ENCODE measurements around the gene FOSL1. TPM values are rescaled to one million over a fixed set of nuclear protein-coding genes. Genes with fewer than 3 reads are reported as not detected.

Gene FOSL1
- total and polyA plus RNA-seq, 2 donors (not counting 1 experiment from before 2014, with no cell fraction given), result 2.3 TPM; not detected in 1

GRCh38 chr11:65927904-65928397, 27.8 kb upstream of the FOSL1 start:
- ATAC-seq (ENCODE audit: low read depth) (peak; percentile 94), DNase-seq (peak; percentile 89)
- Mint-ChIP-seq H3K4me1 (peaks cover 18% of the 10 kb centered on the region), H3K4me3 (peak overlapping the region; percentile 74), H3K27ac (peak overlapping the region; percentile 98), H3K27me3 (no peaks in the 10 kb centered on the region), H3K9me3 (ENCODE audit: insufficient read depth) (no peaks in the 10 kb centered on the region)
- Histone ChIP-seq H3K79me2 (ENCODE audit: control insufficient read depth, insufficient read depth, low read length) (no peaks in the 10 kb centered on the region), H3K9ac (ENCODE audit: low read length) (peak overlapping the region; percentile 46), H3K4me1 (ENCODE audit: control insufficient read depth in 2 of 2, insufficient read depth in 2 of 2, low read length in 2 of 2) (peaks cover 20 to 22% of the 10 kb centered on the region in 2 donors), H2AFZ (ENCODE audit: insufficient read depth, low read depth, low read length, poor library complexity, severe bottlenecking) (peak overlapping the region; percentile 89), H3K4me3 (ENCODE audit: control extremely low read depth in 1 of 5, extremely low read depth in 1 of 5, insufficient read depth in 1 of 5, low read depth in 2 of 5, low read length in 4 of 5) (peak overlapping the region in 4 of 5 experiments; percentile 27 to 67 (median 38)), H3K4me2 (replicated peaks; ENCODE audit: low read depth, low read length, poor library complexity, severe bottlenecking) (peak overlapping the region; percentile 84), H3K27me3 (replicated peaks in 1 of 4; ENCODE audit: control extremely low read depth in 1 of 4, control insufficient read depth in 3 of 4, insufficient read depth in 4 of 4, low read length in 3 of 4) (no peaks in the 10 kb centered on the region), H4K20me1 (ENCODE audit: control insufficient read depth, insufficient read depth, low read length, poor library complexity, severe bottlenecking) (no peaks in the 10 kb centered on the region), H3K36me3 (replicated peaks in 1 of 2; ENCODE audit: control extremely low read depth in 1 of 2, control insufficient read depth in 1 of 2, extremely low read depth in 1 of 2, insufficient read depth in 2 of 2, low read length in 1 of 2) (peaks cover 2 to 4% of the 10 kb centered on the region in 2 experiments), H3K9me3 (ENCODE audit: control extremely low read depth in 1 of 3, control insufficient read depth in 2 of 3, insufficient read depth in 1 of 3, low read length in 2 of 3) (no peaks in the 10 kb centered on the region), H3K27ac (ENCODE audit: low read length in 2 of 2) (peak overlapping the region; percentile 70 to 79)
- ChIA-PET CTCF (interaction anchor here (0.8 to 3.1 kb wide), 7 partner anchors 32 to 383 kb away, joined by 3 to 18 read pairs (median 4); partner anchors contain the start of genes CCDC85B and FIBP), POLR2A (interaction anchor here (1.1 to 1.8 kb wide), 6 partner anchors 10 to 216 kb away, joined by 3 to 9 read pairs (median 4); partner anchors contain the start of genes CCDC85B, FIBP, KAT5 and SART1)
- intact Hi-C loops (cut with micrococcal nuclease), result loop anchor here (1.0 to 2.0 kb wide), 3 partner anchors 9 to 37 kb away; partner anchors contain the start of genes C11orf68, CCDC85B, DRAP1 and SART1
- TF ChIP-seq, protein P1, sequence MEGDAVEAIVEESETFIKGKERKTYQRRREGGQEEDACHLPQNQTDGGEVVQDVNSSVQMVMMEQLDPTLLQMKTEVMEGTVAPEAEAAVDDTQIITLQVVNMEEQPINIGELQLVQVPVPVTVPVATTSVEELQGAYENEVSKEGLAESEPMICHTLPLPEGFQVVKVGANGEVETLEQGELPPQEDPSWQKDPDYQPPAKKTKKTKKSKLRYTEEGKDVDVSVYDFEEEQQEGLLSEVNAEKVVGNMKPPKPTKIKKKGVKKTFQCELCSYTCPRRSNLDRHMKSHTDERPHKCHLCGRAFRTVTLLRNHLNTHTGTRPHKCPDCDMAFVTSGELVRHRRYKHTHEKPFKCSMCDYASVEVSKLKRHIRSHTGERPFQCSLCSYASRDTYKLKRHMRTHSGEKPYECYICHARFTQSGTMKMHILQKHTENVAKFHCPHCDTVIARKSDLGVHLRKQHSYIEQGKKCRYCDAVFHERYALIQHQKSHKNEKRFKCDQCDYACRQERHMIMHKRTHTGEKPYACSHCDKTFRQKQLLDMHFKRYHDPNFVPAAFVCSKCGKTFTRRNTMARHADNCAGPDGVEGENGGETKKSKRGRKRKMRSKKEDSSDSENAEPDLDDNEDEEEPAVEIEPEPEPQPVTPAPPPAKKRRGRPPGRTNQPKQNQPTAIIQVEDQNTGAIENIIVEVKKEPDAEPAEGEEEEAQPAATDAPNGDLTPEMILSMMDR (IDR thresholded peaks at IDR 0.05), result no peak
- no peak for TF ChIP-seq EZH2 (IDR thresholded peaks at IDR 0.05; ENCODE audit: borderline replicate concordance, insufficient read depth, low read depth, low read length, poor library complexity, severe bottlenecking)
- 0% methylated on average over 8 of the region's 9 CpGs for WGBS (ENCODE audit: insufficient coverage)

GRCh38 chr11:65925397-65925796, 25.2 kb upstream of the FOSL1 start:
- intact Hi-C loops (cut with micrococcal nuclease), result no loop called here
- H3K4me1 ChIP-seq (ENCODE audit: control insufficient read depth in 2 of 2, insufficient read depth in 2 of 2, low read length in 2 of 2), result peaks cover 26 to 28% of the 10 kb centered on the region in 2 donors

More at GRCh38 chr11:65925397-65925796, 25.2 kb upstream of the FOSL1 start:
- peaks cover under 1% of the 10 kb centered on the region for H4K20me1 ChIP-seq (ENCODE audit: control insufficient read depth, insufficient read depth, low read length, poor library complexity, severe bottlenecking)
- no peak overlapping the region for H3K9ac ChIP-seq (ENCODE audit: low read length)
- peaks cover 8% of the 10 kb centered on the region for H3K79me2 ChIP-seq (ENCODE audit: control insufficient read depth, insufficient read depth, low read length)
- H3K27ac ChIP-seq (ENCODE audit: low read length in 2 of 2), result no peak overlapping the region
- no peak overlapping the region for H3K4me3 ChIP-seq (ENCODE audit: control extremely low read depth in 1 of 5, extremely low read depth in 1 of 5, insufficient read depth in 1 of 5, low read depth in 2 of 5, low read length in 4 of 5)
- no peaks in the 10 kb centered on the region for H3K27me3 Mint-ChIP-seq
- peak overlapping the region; percentile 21 for H3K27ac Mint-ChIP-seq
- no peak overlapping the region for H2AFZ ChIP-seq (ENCODE audit: insufficient read depth, low read depth, low read length, poor library complexity, severe bottlenecking)
- DNase-seq (no peak), ATAC-seq (ENCODE audit: low read depth) (no peak)
- TF ChIP-seq, protein P1 (IDR thresholded peaks at IDR 0.05), result no peak
- no peak for TF ChIP-seq EZH2 (IDR thresholded peaks at IDR 0.05; ENCODE audit: borderline replicate concordance, insufficient read depth, low read depth, low read length, poor library complexity, severe bottlenecking)
- H3K4me3 Mint-ChIP-seq, result no peak overlapping the region
- CTCF ChIA-PET, result no interaction called here
- H3K9me3 ChIP-seq (ENCODE audit: control extremely low read depth in 1 of 3, control insufficient read depth in 2 of 3, insufficient read depth in 1 of 3, low read length in 2 of 3), result no peaks in the 10 kb centered on the region
- 86% methylated on average over 1 of the region's 2 CpGs for WGBS (ENCODE audit: insufficient coverage)
- H3K9me3 Mint-ChIP-seq (ENCODE audit: insufficient read depth), result no peaks in the 10 kb centered on the region
- no peak overlapping the region for H3K4me2 ChIP-seq (replicated peaks; ENCODE audit: low read depth, low read length, poor library complexity, severe bottlenecking)
- peaks cover 21% of the 10 kb centered on the region for H3K4me1 Mint-ChIP-seq
- H3K36me3 ChIP-seq (replicated peaks in 1 of 2; ENCODE audit: control extremely low read depth in 1 of 2, control insufficient read depth in 1 of 2, extremely low read depth in 1 of 2, insufficient read depth in 2 of 2, low read length in 1 of 2), result peaks cover 6 to 20% of the 10 kb centered on the region in 2 experiments
- POLR2A ChIA-PET, result interaction anchor here (0.6 kb wide), 1 partner anchor 10 kb away, joined by 6 read pairs; no protein-coding TSS in a partner anchor
- no peaks in the 10 kb centered on the region for H3K27me3 ChIP-seq (replicated peaks in 1 of 4; ENCODE audit: control extremely low read depth in 1 of 4, control insufficient read depth in 3 of 4, insufficient read depth in 4 of 4, low read length in 3 of 4)
